ENCODE measurements around the gene SPAG9.

The SPAG9 gene

GRCh38 chr17:51050291-51051033 lies 70.2 kb downstream of the SPAG9 start:
- DNase-seq (ENCODE audit: low read depth in 2 of 2, low spot score in 1 of 2), result no peak

GRCh38 chr17:51046514-51047384 lies 73.9 kb downstream of the SPAG9 start:
- DNase-seq (ENCODE audit: low read depth in 2 of 2, low spot score in 1 of 2), result no peak

- no peak for DNase-seq (ENCODE audit: low read depth in 2 of 2, low spot score in 1 of 2)
Observed at GRCh38 chr17:51046046-51046445, 74.6 kb downstream of the SPAG9 start.

GRCh38 chr17:51045621-51046020 lies 75.0 kb downstream of the SPAG9 start:
- no peak for DNase-seq (ENCODE audit: low read depth in 2 of 2, low spot score in 1 of 2)

GRCh38 chr17:51044976-51045375 lies 75.7 kb downstream of the SPAG9 start:
- DNase-seq (ENCODE audit: low read depth in 2 of 2, low spot score in 1 of 2), result no peak

GRCh38 chr17:51036084-51036483 lies 84.6 kb downstream of the SPAG9 start:
- DNase-seq (ENCODE audit: low read depth in 2 of 2, low spot score in 1 of 2), result no peak

GRCh38 chr17:51035431-51035830 lies 85.2 kb downstream of the SPAG9 start:
- DNase-seq (ENCODE audit: low read depth in 2 of 2, low spot score in 1 of 2), result no peak

GRCh38 chr17:51034800-51035199 lies 85.9 kb downstream of the SPAG9 start:
- no peak for DNase-seq (ENCODE audit: low read depth in 2 of 2, low spot score in 1 of 2)

- DNase-seq (ENCODE audit: low read depth in 2 of 2, low spot score in 1 of 2), result no peak
Observed at GRCh38 chr17:51032850-51033249, 87.8 kb downstream of the SPAG9 start.

- DNase-seq (ENCODE audit: low read depth in 2 of 2, low spot score in 1 of 2), result no peak
Observed at GRCh38 chr17:51029568-51030463, 90.9 kb downstream of the SPAG9 start.

- DNase-seq (ENCODE audit: low read depth in 2 of 2, low spot score in 1 of 2), result no peak
Observed at GRCh38 chr17:51029142-51029541, 91.5 kb downstream of the SPAG9 start.

- no peak for DNase-seq (ENCODE audit: low read depth in 2 of 2, low spot score in 1 of 2)
Observed at GRCh38 chr17:51028176-51028863, 92.3 kb downstream of the SPAG9 start.

- DNase-seq (ENCODE audit: low read depth in 2 of 2, low spot score in 1 of 2), result no peak
Observed at GRCh38 chr17:51018541-51018940, 102.1 kb downstream of the SPAG9 start.

- DNase-seq (ENCODE audit: low read depth in 2 of 2, low spot score in 1 of 2), result no peak
Observed at GRCh38 chr17:51017270-51017669, 103.4 kb downstream of the SPAG9 start.

- DNase-seq (ENCODE audit: low read depth in 2 of 2, low spot score in 1 of 2), result no peak
Observed at GRCh38 chr17:51016099-51016498, 104.6 kb downstream of the SPAG9 start.

GRCh38 chr17:51015145-51015558 lies 105.5 kb downstream of the SPAG9 start:
- DNase-seq (ENCODE audit: low read depth in 2 of 2, low spot score in 1 of 2), result no peak

- no peak for DNase-seq (ENCODE audit: low read depth in 2 of 2, low spot score in 1 of 2)
Observed at GRCh38 chr17:51014129-51014528, 106.5 kb downstream of the SPAG9 start.

- no peak for DNase-seq (ENCODE audit: low read depth in 2 of 2, low spot score in 1 of 2)
Observed at GRCh38 chr17:51013322-51013721, 107.3 kb downstream of the SPAG9 start.

GRCh38 chr17:51012538-51012937 lies 108.1 kb downstream of the SPAG9 start:
- no peak for DNase-seq (ENCODE audit: low read depth in 2 of 2, low spot score in 1 of 2)

GRCh38 chr17:51010173-51010675 lies 110.4 kb downstream of the SPAG9 start:
- no peak for DNase-seq (ENCODE audit: low read depth in 2 of 2, low spot score in 1 of 2)

GRCh38 chr17:51006601-51007000 lies 114.1 kb downstream of the SPAG9 start:
- no peak for DNase-seq (ENCODE audit: low read depth in 2 of 2, low spot score in 1 of 2)
